NCI-H187 treated with DMSO at 0.1 percent for 48 hours (cell line): ENCODE results near the gene DAG1.
A peak's percentile ranks its signal among the peaks of the same experiment; 100 is the strongest.

Source experiments
- DNase-seq: peaks from one replicate; lab custom pipeline; 2025; lab: John Stamatoyannopoulos, UW

The DAG1 gene

DNA sequence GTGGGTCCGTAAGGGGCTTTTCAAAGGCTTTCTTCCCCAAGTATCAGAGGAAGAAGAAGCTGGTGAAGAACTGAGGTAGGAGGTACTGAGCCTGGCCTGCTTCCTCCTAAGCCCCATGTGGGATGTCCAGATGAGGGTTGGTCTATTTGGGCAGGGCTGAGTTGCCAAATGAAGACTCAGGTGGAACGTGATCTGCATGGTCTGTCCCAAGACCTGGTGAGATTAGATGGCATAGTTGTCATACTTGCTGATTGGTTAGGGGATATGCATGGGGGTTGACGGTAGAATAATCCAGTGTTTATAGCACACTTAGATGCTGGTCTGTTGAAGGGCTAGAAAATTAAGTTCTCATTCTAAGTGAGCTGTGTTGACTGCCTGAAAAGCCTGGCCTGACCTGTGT is 47.9 kb downstream of the DAG1 start:
- DNase-seq = no peak

DNA sequence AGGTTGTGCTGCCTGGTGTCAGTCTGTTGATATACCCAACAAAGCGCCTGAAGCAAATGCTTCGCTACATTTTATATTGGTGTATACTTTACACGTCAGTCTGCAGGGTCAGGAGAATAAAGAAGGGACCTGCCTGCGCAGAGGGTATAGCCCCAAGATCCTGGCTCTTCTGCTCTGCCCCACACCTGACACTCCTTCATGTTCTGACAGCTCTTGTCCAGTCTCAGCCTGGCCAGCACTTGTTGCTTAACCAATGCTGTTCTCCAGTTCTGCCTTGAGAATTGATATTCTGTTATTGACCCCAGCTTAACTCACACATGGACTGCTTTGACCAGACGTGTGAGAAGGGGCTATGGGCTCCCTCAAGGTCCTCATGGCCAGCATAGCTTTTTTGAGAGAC is 48.4 kb downstream of the DAG1 start:
- no peak for DNase-seq

DNA sequence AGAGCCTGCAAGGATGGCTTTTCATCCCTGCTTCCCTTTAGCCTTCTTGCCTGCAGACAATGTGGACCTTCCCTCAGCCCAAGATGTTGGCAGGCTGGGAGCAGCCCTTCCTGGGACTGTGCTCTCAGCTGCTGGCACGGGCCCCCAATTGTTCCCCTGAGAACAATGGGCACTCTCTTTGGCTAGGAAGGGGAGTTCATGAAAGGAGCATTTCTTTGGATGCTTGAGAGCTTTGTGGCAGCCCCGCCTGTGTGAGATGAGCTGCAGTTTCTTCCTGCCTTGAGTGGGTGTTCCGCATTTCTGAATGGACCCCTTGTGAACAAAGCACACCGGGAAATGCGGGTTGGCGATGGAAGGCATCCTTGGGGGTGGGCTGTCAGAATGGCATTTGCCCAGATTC is 49.2 kb downstream of the DAG1 start:
- DNase-seq = no peak

DNA sequence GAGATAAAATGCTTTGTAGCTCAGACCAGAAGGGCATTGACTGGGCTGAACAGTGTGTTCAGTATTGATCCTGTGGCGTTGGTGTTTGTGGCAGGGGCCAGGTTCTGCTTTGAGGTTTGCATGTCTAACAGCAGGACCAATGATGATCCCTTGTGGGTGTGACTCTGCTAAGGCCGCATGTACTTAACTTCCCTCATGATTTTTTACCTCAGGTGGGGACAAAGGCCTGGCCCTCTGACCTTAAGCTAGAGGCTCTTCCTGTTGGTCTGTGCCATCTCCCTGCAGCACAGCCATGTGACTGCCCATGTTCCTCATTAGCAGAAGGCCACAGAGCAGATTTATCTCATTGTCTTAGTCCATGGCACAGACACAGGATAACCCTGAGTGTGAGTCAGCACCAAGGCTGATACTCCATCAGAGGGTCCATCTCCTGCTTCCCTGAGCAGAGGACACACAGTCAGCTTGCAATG is 49.9 kb downstream of the DAG1 start:
- DNase-seq = no peak

DNA sequence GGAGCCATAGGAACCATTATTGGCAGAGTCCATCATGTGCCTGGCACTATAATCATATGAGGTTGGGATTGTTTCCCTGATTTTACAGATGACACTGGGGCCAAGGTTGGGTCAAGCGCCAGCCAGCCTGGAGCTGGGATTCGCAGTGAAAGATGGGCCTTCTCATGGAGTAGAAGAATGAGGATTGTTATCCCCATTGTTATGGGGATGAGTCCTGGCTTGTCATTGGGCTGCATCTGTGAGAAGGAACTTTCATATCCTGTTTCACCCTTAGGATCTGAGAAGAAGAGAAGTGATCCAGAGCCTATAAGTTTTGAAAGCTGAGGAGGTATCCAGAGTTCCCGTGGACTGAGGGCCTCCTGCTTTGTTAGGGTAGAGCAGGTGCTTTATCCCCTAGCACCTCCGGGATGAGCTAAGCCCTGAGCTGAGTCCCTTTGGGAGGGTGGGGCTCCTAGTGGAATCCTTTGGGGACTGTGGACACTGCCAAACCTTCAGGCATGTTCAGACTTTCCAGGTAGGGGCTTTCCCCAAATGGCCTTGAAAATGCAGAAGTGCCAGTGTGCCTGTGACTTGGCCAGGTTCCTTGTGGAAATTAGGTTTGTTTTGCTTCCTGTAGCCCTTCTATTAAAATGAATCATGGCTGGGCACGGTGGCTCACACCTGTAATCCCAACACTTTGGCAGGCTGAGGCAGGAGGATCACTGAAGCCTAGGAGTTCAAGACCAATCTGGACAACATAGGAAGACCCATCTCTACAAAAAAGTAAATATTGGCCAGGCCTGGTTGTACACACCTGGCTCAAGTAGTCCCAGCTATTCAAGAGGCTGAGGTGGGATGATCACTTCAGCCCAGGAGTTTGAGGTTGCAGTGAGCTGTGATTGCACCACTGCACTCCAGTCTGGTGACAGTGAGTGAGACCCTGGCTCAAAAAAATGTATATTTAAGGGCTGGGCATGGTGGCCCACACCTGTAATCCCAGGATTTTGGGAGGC is 54.0 kb downstream of the DAG1 start:
- no peak for DNase-seq

DNA sequence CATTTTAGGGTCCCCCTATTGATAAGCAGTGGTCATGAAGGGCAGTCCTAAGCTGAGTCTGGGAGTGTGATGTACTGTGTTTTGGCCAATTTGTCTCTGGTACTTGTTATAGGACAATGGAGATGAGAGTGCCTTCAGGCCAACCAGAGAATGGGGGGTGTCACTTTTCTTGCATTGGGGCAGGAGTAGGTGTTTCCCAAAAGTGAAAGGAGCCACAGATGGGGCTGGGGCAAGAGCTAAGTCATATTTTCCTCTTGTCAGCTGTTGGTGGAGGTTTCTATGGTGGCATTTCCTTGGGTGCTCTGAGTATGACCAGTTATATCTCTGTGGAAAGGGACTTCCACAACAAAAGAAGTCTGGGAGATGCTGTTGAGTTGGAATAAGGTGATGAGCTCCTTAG is 59.5 kb downstream of the DAG1 start:
- no peak for DNase-seq

DNA sequence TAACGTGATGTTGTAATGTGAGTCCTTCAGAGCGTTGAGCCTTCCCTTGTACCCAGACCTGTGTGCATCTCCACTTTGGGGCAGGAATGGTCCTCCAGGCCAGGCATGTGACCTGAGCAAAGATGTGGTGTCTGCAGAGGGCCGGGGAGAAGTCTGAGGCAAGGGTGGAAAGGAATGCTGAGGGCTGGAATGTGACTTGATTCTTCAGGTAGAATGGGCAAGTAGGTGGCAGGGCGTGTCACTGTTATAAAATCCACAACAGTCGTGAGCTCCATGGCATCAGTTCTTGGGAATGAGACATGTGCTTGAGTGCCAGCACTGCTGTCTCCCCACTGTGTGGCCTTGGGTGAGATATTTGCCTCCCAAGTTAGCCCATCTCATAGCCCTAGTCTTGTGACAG is 60.2 kb downstream of the DAG1 start:
- no peak for DNase-seq

DNA sequence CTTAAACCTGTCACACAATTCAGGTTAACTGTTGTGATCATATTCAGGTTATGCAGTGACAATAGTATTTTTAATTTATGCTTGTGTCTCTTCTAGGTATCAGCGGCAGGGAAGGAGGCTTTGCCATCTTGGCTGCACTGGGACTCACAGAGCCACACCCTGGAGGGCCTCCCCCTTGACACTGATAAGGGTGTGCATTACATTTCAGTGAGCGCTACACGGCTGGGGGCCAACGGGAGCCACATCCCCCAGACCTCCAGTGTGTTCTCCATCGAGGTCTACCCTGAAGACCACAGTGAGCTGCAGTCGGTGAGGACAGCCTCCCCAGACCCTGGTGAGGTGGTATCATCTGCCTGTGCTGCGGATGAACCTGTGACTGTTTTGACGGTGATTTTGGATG is 60.6 kb downstream of the DAG1 start:
- DNase-seq = no peak

DNA sequence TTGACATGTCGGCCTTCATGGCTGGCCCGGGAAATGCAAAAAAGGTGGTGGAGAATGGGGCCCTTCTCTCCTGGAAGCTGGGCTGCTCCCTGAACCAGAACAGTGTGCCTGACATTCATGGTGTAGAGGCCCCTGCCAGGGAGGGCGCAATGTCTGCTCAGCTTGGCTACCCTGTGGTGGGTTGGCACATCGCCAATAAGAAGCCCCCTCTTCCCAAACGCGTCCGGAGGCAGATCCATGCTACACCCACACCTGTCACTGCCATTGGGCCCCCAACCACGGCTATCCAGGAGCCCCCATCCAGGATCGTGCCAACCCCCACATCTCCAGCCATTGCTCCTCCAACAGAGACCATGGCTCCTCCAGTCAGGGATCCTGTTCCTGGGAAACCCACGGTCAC is 61.2 kb downstream of the DAG1 start:
- DNase-seq = no peak

DNA sequence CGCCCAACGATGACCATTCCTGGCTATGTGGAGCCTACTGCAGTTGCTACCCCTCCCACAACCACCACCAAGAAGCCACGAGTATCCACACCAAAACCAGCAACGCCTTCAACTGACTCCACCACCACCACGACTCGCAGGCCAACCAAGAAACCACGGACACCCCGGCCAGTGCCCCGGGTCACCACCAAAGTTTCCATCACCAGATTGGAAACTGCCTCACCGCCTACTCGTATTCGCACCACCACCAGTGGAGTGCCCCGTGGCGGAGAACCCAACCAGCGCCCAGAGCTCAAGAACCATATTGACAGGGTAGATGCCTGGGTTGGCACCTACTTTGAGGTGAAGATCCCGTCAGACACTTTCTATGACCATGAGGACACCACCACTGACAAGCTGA is 61.6 kb downstream of the DAG1 start:
- no peak for DNase-seq

DNA sequence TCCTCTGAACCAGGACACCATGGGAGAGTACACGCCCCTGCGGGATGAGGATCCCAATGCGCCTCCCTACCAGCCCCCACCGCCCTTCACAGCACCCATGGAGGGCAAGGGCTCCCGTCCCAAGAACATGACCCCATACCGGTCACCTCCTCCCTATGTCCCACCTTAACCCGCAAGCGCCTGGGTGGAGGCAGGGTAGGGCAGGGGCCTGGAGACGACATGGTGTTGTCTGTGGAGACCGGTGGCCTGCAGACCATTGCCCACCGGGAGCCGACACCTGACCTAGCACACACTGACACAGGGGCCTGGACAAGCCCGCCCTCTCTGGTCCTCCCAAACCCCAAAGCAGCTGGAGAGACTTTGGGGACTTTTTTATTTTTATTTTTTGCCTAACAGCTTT is 63.0 kb downstream of the DAG1 start:
- DNase-seq = no peak

DNA sequence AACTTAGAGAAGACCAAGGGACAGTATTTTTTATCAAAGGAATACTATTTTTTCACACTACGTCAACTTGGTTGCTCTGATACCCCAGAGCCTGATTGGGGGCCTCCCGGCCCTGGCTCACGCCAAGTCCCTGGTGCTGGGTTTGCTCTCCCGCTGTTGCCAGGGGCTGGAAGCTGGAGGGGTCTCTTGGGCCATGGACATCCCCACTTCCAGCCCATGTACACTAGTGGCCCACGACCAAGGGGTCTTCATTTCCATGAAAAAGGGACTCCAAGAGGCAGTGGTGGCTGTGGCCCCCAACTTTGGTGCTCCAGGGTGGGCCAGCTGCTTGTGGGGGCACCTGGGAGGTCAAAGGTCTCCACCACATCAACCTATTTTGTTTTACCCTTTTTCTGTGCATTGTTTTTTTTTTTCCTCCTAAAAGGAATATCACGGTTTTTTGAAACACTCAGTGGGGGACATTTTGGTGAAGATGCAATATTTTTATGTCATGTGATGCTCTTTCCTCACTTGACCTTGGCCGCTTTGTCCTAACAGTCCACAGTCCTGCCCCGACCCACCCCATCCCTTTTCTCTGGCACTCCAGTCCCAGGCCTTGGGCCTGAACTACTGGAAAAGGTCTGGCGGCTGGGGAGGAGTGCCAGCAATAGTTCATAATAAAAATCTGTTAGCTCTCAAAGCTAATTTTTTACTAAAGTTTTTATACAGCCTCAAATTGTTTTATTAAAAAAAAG is 63.9 kb downstream of the DAG1 start:
- DNase-seq = no peak

DNA sequence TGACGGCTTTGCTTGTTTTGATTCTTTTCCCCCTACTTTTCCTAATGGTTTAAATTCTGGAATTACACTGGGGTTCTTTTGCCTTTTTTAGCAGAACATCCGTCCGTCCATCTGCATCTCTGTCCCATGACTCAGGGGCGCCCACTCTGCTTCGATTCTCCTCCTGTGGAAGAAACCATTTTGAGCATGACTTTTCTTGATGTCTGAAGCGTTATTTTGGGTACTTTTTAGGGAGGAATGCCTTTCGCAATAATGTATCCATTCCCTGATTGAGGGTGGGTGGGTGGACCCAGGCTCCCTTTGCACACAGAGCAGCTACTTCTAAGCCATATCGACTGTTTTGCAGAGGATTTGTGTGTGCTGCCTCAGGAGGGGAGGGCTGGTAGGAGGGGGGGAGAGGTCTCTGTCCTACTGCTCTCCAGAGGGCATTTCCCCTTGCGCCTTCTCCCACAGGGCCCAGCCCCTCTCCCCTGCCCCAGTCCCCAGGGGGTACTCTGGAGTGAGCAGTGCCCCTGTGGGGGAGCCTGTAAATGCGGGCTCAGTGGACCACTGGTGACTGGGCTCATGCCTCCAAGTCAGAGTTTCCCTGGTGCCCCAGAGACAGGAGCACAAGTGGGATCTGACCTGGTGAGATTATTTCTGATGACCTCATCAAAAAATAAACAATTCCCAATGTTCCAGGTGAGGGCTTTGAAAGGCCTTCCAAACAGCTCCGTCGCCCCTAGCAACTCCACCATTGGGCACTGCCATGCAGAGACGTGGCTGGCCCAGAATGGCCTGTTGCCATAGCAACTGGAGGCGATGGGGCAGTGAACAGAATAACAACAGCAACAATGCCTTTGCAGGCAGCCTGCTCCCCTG is 64.7 kb downstream of the DAG1 start:
- DNase-seq = no peak

DNA sequence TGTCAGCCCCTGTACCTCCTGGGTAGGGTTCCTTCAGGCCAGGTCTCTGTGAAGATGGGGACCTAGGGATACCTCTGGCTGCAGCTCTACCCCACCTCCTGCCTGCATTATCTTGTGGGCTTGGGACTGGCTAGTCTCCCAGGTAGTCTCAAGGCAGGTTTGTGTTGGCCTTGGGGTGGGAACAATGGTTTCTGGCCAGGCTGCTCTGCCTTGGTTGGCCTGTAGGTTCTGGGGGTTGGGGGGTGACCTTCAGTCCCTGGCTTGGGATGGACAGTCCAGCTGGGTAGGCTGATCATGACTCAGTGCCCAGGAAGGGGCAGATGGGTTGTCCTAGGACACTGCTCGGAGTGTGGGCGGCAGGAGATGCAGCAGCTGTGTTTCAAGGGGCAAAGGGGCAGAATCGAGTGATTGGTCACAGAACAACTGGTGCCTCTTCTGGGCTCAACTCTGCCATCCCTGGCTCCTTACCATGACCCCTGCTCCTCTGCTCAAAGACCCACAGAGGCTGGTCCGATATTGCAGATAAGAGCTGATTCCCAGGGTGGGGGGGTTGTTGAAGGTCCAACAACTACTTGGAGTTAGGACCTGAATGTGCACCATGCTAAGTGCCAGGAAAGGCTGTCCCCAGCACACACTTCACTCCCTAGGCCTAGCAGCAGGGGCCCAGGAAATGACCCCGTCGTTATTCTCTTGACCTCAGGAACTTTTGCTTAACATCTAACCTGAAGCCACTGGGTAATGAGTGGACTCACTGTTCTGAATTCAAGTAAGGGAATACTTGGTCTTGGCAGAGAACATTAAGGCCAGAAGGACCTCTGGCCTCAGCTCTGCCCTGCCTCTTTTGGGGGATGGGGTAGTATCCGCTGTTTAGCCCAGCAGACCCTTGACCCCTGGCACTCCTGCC is 66.2 kb downstream of the DAG1 start:
- DNase-seq = no peak

DNA sequence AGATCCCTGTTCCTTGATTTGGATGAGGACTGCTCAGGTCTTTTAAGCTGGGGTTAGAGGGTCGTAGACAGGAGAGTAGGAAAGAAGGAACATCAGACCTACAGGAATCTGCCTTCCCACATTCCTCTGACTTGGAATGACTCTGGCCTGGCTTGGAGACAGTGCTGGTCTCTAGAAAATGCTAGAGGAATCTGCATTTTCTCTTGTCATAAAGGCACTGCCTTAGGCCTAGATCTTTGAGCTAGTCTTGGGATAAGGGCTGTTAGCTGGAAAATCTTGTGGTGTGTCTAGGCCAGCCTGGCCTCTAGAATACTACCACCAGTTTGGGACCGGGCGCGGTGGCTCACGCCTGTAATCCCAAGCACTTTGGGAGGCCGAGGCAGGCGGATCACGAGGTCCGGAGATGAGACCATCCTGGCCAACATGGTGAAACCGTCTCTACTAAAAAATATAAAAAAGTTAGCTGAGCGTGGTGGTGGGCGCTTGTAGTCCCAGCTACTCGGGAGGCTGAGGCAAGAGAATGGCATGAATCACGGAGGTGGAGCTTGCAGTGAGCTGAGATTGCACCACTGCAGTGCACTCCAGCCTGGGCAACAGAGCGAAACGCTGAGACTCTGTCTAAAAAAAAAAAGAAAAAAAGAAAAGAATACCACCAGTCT is 66.9 kb downstream of the DAG1 start:
- DNase-seq = no peak

DNA sequence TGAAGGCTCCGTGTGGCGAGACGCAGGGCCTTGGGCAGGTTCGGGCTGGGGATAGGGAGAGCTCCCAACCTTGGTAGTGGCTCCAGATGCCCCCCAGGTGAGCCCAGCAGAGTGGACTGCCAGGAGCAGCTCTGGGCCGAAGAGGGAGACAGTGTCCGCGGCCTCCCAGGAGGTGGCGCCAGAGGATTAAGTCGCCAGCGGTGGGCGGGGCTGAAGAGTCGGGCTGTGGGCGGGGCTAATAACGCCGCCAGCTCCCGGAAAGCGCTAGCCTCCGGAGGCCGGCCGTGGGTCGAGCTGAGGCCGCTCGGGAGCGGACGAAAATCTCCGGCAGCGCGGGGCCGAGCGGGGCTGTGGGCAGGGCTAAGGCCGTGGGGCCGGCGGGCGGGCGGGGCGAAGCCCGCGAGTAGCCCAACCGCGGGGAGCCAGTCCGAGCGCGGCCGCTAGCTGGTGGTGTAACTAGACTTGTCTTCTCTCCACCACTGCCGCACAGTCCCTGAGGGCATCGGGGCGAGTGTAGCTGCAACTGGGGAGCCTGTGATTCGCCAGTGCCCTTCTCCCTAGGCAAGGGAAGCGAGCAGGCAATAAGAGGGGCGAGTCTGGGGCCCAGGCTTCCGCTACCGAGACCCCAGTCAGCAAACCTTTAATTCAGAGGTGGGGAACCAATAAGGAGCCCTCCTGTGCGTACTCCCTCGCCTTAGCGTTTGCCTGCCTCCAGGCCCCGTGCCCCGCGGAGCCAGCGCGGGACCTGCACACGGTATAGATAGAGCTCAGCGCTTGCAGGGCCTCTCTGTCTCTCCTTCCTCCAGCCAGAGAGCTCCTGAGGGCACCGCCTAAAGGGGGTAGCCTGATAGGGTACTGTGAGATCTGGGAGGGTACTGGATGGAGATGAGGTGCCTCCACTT is 69.8 kb downstream of the DAG1 start:
- DNase-seq = peak; percentile 37

DNA sequence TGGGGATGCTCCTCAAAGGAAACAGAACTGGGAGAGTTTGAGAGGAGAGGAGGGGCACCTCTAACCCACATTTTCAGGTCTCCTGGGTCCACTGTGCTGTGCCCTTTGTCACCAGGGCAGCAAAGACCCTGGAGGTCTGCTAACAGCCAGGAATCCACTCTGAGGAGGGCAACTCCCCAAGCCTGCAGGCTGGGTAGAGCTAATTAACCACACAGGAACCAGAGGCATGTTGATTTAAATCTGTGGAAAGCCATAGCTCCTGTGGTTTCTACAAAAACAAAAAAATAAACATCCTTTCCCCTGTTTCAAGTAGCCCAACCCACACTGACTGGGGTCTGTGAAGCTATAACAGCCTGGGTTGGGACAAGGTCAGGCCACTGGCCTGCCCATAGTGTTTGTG is 82.0 kb downstream of the DAG1 start:
- DNase-seq = no peak

DNA sequence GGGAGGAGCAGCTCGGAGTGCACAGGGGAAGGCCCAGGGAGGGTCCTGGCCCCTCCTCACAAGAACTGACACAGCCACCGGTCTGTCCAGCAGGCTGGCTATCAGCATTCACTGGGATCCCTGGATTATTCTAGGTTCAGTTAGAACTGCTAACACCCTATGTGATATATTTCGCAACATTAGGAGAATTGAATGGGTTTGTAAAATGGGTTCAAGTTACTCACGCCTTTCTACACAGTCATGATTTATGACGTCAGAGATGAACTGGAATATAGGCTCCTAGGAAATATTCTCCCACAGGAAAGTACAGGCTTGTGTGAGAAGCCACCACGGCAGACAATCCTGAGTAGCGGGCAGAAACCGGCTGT is 83.2 kb downstream of the DAG1 start:
- no peak for DNase-seq
